ENCODE results near the gene CDH23.
A peak's percentile ranks its signal among the peaks of the same experiment; 100 is the strongest.

The CDH23 gene

DNA sequence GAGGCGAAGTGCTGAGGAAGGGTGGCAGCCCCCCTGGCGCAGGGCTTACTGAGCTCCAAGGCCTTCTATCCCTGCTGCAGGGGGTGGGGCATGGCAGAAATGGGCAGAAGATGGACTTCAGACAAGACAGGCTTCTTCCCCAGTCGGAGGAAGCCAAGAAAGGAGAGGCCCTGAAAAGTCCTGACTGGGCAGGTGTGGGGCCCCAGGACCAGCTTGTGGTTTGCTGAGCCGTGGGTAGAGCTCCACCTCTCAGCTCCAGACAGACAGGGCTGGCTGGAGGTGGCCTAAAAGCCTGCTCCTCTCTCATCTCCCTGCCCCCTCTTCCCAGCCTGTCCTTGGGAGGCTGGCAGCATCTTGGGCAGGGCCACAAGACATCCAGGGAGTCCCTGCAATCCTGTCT is 255.2 kb downstream of the CDH23 start:
- H3K27me3 ChIP-seq (ENCODE audit: control insufficient read depth, low read length), result no peaks in the 10 kb centered on the region
- H3K36me3 ChIP-seq (ENCODE audit: control insufficient read depth, low read length), result no peaks in the 10 kb centered on the region
- H3K79me2 ChIP-seq (ENCODE audit: control insufficient read depth, low read length), result no peaks in the 10 kb centered on the region
- peaks cover 63% of the 10 kb centered on the region for H3K4me1 ChIP-seq (ENCODE audit: control insufficient read depth, low read length)
- peak overlapping the region; percentile 72 for H3K4me2 ChIP-seq (ENCODE audit: low read length)
- peak overlapping the region; percentile 97 for H3K27ac ChIP-seq (ENCODE audit: low read depth, low read length)
- no peaks in the 10 kb centered on the region for H4K20me1 ChIP-seq (ENCODE audit: control insufficient read depth, insufficient read depth, low read depth, low read length)
- H3K9me3 ChIP-seq (ENCODE audit: control insufficient read depth, insufficient read depth, low read length), result peaks cover 5% of the 10 kb centered on the region; the same call in 1 of the 2 replicates
- H3F3A ChIP-seq (ENCODE audit: control insufficient read depth, insufficient read depth), result peaks cover 13% of the 10 kb centered on the region
- TF ChIP-seq, protein P1, sequence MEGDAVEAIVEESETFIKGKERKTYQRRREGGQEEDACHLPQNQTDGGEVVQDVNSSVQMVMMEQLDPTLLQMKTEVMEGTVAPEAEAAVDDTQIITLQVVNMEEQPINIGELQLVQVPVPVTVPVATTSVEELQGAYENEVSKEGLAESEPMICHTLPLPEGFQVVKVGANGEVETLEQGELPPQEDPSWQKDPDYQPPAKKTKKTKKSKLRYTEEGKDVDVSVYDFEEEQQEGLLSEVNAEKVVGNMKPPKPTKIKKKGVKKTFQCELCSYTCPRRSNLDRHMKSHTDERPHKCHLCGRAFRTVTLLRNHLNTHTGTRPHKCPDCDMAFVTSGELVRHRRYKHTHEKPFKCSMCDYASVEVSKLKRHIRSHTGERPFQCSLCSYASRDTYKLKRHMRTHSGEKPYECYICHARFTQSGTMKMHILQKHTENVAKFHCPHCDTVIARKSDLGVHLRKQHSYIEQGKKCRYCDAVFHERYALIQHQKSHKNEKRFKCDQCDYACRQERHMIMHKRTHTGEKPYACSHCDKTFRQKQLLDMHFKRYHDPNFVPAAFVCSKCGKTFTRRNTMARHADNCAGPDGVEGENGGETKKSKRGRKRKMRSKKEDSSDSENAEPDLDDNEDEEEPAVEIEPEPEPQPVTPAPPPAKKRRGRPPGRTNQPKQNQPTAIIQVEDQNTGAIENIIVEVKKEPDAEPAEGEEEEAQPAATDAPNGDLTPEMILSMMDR (IDR thresholded peaks at IDR 0.05; ENCODE audit: low read depth, low read length, poor library complexity, severe bottlenecking), result no peak
- TF ChIP-seq EZH2phosphoT487 (IDR thresholded peaks at IDR 0.05; ENCODE audit: borderline replicate concordance, low read length), result no peak
- peak overlapping the region; percentile 36 for H3K4me3 ChIP-seq (ENCODE audit: low read length)
- no peaks in the 10 kb centered on the region for H3K9me2 ChIP-seq (replicated peaks; ENCODE audit: control insufficient read depth, low read length)

DNA sequence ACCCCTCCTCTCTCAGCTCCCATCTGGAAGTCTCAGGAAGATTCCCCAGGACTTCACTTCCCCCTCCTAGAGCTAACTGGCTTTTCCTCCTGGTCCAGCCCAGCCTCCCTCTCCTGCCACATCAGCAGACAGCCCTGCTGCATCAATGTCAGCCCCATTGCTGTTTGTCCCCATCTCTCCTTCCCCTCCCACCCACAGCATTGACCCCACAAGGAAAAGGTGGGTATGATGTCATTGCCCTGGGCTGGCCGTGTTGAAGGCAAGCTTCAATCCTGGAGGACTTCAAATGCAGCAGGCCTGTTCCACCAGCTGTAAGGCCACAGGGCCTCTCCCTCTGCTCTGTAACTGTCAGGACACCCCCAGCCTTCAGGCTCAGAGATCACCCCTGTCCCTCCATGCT is 256.3 kb downstream of the CDH23 start:
- Histone ChIP-seq H3K4me2 (ENCODE audit: low read length) (no peak overlapping the region), H3K36me3 (ENCODE audit: control insufficient read depth, low read length) (no peaks in the 10 kb centered on the region), H3K9me3 (ENCODE audit: control insufficient read depth, insufficient read depth, low read length) (peaks cover 5% of the 10 kb centered on the region; the same call in 1 of the 2 replicates), H3K79me2 (ENCODE audit: control insufficient read depth, low read length) (no peaks in the 10 kb centered on the region), H3K9me2 (replicated peaks; ENCODE audit: control insufficient read depth, low read length) (no peaks in the 10 kb centered on the region), H3K4me1 (ENCODE audit: control insufficient read depth, low read length) (peaks cover 63% of the 10 kb centered on the region), H3K4me3 (ENCODE audit: low read length) (no peak overlapping the region), H4K20me1 (ENCODE audit: control insufficient read depth, insufficient read depth, low read depth, low read length) (no peaks in the 10 kb centered on the region), H3K27me3 (ENCODE audit: control insufficient read depth, low read length) (no peaks in the 10 kb centered on the region), H3F3A (ENCODE audit: control insufficient read depth, insufficient read depth) (peaks cover 13% of the 10 kb centered on the region), H3K27ac (ENCODE audit: low read depth, low read length) (no peak overlapping the region)
- TF ChIP-seq, protein P1 (IDR thresholded peaks at IDR 0.05; ENCODE audit: low read depth, low read length, poor library complexity, severe bottlenecking), result no peak

DNA sequence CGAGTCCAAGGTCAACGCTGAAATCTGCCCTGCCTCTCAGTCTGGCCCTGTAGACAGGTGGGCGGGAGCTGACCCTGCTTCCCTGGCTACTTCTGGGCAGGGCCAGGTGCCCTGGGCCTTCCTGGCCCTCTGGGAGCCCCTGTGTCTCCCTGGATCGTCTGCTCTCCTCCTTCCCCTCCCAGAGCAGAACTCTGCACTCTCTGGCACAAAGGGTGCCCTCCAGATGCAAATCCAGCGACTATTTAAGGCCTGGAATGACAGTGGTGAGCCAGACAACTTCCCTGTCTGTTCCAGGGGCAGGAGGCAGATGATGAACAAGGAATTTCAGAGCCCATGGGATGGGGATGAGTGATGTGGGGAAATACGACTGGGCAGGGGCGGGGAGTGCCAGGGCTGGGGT is 259.5 kb downstream of the CDH23 start:
- Histone ChIP-seq H3K27ac (ENCODE audit: low read depth, low read length) (no peak overlapping the region), H3K36me3 (ENCODE audit: control insufficient read depth, low read length) (no peaks in the 10 kb centered on the region), H3K4me2 (ENCODE audit: low read length) (no peak overlapping the region), H3K9me3 (ENCODE audit: control insufficient read depth, insufficient read depth, low read length) (peaks cover 9% of the 10 kb centered on the region; the same call in 1 of the 2 replicates), H3K27me3 (ENCODE audit: control insufficient read depth, low read length) (no peaks in the 10 kb centered on the region), H3K4me1 (ENCODE audit: control insufficient read depth, low read length) (peaks cover 63% of the 10 kb centered on the region), H3K9me2 (replicated peaks; ENCODE audit: control insufficient read depth, low read length) (no peaks in the 10 kb centered on the region), H4K20me1 (ENCODE audit: control insufficient read depth, insufficient read depth, low read depth, low read length) (no peaks in the 10 kb centered on the region), H3K4me3 (ENCODE audit: low read length) (no peak overlapping the region), H3K79me2 (ENCODE audit: control insufficient read depth, low read length) (no peaks in the 10 kb centered on the region), H3F3A (ENCODE audit: control insufficient read depth, insufficient read depth) (no peaks in the 10 kb centered on the region; the same call in 1 of the 2 replicates)
- TF ChIP-seq EZH2phosphoT487 (IDR thresholded peaks at IDR 0.05; ENCODE audit: borderline replicate concordance, low read length), result no peak
- TF ChIP-seq, protein P1 (IDR thresholded peaks at IDR 0.05; ENCODE audit: low read depth, low read length, poor library complexity, severe bottlenecking), result no peak
